ENCODE results near the gene VWF. TPM values are rescaled to one million over a fixed set of nuclear protein-coding genes. Genes with fewer than 3 reads are reported as not detected.

VWF gene
- total RNA-seq, 1 experiment from 2014 or later = 0.48 TPM

DNA sequence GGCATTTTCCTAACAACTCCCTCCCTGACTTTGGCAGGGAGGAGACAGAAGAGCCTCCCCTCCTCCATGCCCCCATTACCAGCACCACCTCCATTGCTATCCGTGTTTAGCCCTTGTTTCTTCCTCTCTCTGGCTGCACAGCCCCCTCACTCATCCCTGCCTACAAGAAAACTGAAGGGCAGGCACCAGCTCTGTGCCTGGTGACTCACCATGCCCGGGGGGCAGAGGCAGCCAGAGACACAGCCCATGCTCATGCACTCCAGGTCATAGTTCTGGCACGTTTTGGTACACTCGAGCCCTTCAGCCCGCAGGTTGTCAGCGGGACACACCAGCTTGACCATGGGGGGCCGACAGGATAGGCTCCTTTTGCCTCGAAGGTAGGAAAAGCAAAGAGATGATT is 80.4 kb downstream of the VWF start:
- H3K9me3 ChIP-seq (ENCODE audit: insufficient read depth, low read depth) = no peaks in the 10 kb centered on the region
- ChIA-PET POLR2A (ENCODE audit: unreplicated experiment) (no interaction called here), CTCF (interaction anchor here (0.5 to 1.0 kb wide), 4 partner anchors 15 to 251 kb away, joined by 3 to 6 read pairs (median 4); no protein-coding TSS in a partner anchor)
- no peak overlapping the region for H3K4me3 ChIP-seq
- peaks cover 18% of the 10 kb centered on the region for H3K4me1 ChIP-seq (replicated peaks; ENCODE audit: insufficient read depth)
- intact Hi-C loops (cut with micrococcal nuclease; ENCODE audit: unreplicated experiment) = loop anchor here (5.0 kb wide), 1 partner anchor 77 kb away; no protein-coding TSS in a partner anchor
- no peaks in the 10 kb centered on the region for H3K79me2 ChIP-seq (ENCODE audit: low read depth)
- peak overlapping the region; percentile 49 for H3K4me2 ChIP-seq
- no peaks in the 10 kb centered on the region for H3F3A ChIP-seq (ENCODE audit: insufficient read depth, low read depth)
- TF ChIP-seq, protein P1, sequence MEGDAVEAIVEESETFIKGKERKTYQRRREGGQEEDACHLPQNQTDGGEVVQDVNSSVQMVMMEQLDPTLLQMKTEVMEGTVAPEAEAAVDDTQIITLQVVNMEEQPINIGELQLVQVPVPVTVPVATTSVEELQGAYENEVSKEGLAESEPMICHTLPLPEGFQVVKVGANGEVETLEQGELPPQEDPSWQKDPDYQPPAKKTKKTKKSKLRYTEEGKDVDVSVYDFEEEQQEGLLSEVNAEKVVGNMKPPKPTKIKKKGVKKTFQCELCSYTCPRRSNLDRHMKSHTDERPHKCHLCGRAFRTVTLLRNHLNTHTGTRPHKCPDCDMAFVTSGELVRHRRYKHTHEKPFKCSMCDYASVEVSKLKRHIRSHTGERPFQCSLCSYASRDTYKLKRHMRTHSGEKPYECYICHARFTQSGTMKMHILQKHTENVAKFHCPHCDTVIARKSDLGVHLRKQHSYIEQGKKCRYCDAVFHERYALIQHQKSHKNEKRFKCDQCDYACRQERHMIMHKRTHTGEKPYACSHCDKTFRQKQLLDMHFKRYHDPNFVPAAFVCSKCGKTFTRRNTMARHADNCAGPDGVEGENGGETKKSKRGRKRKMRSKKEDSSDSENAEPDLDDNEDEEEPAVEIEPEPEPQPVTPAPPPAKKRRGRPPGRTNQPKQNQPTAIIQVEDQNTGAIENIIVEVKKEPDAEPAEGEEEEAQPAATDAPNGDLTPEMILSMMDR (conservative IDR thresholded peaks at IDR 0.05) = no peak
- TF ChIP-seq EZH2 (IDR thresholded peaks at IDR 0.05; ENCODE audit: low read depth) = no peak
- H3K9me2 ChIP-seq (ENCODE audit: insufficient read depth) = no peaks in the 10 kb centered on the region
- H3K27me3 ChIP-seq (ENCODE audit: insufficient read depth, low read depth) = no peaks in the 10 kb centered on the region
- H4K20me1 ChIP-seq (ENCODE audit: insufficient read depth) = no peaks in the 10 kb centered on the region
- H3K36me3 ChIP-seq (ENCODE audit: low read depth) = no peaks in the 10 kb centered on the region
- no TSS peak for BruUV-seq (replicated peaks)
- peak; percentile 82 to 87 for DNase-seq
- no peak overlapping the region for H2AFZ ChIP-seq
- H3K27ac ChIP-seq = no peak overlapping the region

DNA sequence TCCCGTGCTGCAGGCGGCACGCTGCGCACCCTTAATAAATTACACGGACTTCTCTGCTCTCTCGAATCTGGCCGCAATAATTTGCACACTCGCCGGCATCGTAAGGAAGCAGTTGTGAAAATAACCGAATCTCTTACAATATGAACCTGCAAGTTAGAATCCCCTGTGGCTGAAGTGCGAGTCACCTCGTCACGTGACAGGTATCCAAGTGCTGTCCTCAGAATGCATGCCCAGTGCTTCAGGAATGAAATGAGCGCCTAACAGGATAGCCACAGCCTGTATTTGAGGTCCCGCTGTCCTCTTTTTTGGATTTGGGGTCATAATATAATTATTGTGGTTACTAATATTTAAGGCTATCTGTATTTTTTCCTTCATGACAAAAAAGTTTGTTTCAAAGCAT is 82.0 kb downstream of the VWF start:
- POLR2A ChIA-PET (ENCODE audit: unreplicated experiment) = interaction anchor here (0.5 to 0.7 kb wide), 2 partner anchors 176 to 399 kb away, joined by 4 to 7 read pairs; no protein-coding TSS in a partner anchor
- no TSS peak for BruUV-seq (replicated peaks)
- TF ChIP-seq, protein P1 (conservative IDR thresholded peaks at IDR 0.05) = no peak
- no peak for TF ChIP-seq EZH2 (IDR thresholded peaks at IDR 0.05; ENCODE audit: low read depth)
- H3K27me3 ChIP-seq (ENCODE audit: insufficient read depth, low read depth) = no peaks in the 10 kb centered on the region
- DNase-seq = no peak
- no peaks in the 10 kb centered on the region for H4K20me1 ChIP-seq (ENCODE audit: insufficient read depth)
- H3K9me3 ChIP-seq (ENCODE audit: insufficient read depth, low read depth) = no peaks in the 10 kb centered on the region
- CTCF ChIA-PET = interaction anchor here (1.6 kb wide), 1 partner anchor 54 kb away, joined by 5 read pairs; no protein-coding TSS in a partner anchor
- H2AFZ ChIP-seq = no peak overlapping the region
- H3K4me1 ChIP-seq (replicated peaks; ENCODE audit: insufficient read depth) = peaks cover 12% of the 10 kb centered on the region
- H3K79me2 ChIP-seq (ENCODE audit: low read depth) = no peaks in the 10 kb centered on the region
- H3K4me3 ChIP-seq = no peak overlapping the region
- H3F3A ChIP-seq (ENCODE audit: insufficient read depth, low read depth) = no peaks in the 10 kb centered on the region
- no peak overlapping the region for H3K4me2 ChIP-seq
- no peaks in the 10 kb centered on the region for H3K9me2 ChIP-seq (ENCODE audit: insufficient read depth)
- intact Hi-C loops (cut with micrococcal nuclease; ENCODE audit: unreplicated experiment) = loop anchor here (5.0 kb wide), 1 partner anchor 75 kb away; no protein-coding TSS in a partner anchor
- no peaks in the 10 kb centered on the region for H3K36me3 ChIP-seq (ENCODE audit: low read depth)
- no peak overlapping the region for H3K27ac ChIP-seq

DNA sequence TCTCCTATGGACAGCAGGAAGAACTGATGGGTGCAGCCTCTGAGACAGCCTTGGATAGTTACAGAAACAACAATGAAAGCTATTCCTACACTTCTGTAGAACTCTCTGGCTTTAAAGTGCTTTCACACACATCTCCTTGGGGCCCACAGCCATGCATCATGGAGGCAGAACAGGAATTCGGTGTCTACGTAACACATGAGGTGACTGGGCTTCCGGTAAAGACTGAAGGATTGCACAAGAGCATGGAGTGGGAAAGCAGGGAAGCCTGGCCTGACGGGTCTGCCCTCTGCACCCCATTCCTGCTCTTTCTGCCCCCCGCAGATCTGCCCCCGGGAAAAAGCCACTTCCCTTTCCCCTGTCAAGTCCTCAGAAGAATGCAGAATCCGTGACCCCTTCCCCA is 82.6 kb downstream of the VWF start:
- Histone ChIP-seq H3K4me1 (replicated peaks; ENCODE audit: insufficient read depth) (peaks cover 11% of the 10 kb centered on the region), H3K4me3 (no peak overlapping the region), H2AFZ (no peak overlapping the region), H3K4me2 (no peak overlapping the region), H3K79me2 (ENCODE audit: low read depth) (no peaks in the 10 kb centered on the region), H3K36me3 (ENCODE audit: low read depth) (no peaks in the 10 kb centered on the region), H3F3A (ENCODE audit: insufficient read depth, low read depth) (no peaks in the 10 kb centered on the region), H3K9me3 (ENCODE audit: insufficient read depth, low read depth) (no peaks in the 10 kb centered on the region), H3K27ac (no peak overlapping the region), H3K9me2 (ENCODE audit: insufficient read depth) (no peaks in the 10 kb centered on the region), H3K27me3 (ENCODE audit: insufficient read depth, low read depth) (no peaks in the 10 kb centered on the region), H4K20me1 (ENCODE audit: insufficient read depth) (no peaks in the 10 kb centered on the region)
- intact Hi-C loops (cut with micrococcal nuclease; ENCODE audit: unreplicated experiment) = loop anchor here (5.0 kb wide), 1 partner anchor 75 kb away; no protein-coding TSS in a partner anchor
- POLR2A ChIA-PET (ENCODE audit: unreplicated experiment) = no interaction called here
- DNase-seq = no peak
- CTCF ChIA-PET = interaction anchor here (1.6 kb wide), 1 partner anchor 54 kb away, joined by 5 read pairs; no protein-coding TSS in a partner anchor
- BruUV-seq (replicated peaks) = no TSS peak
- TF ChIP-seq EZH2 (IDR thresholded peaks at IDR 0.05; ENCODE audit: low read depth) = no peak
- TF ChIP-seq, protein P1 (conservative IDR thresholded peaks at IDR 0.05) = no peak

Measured in PC-9 (cell line).